Peyer's patch (tissue), 4 donors: ENCODE data around the gene BANP.

Source experiments
- POLR2A ChIP-seq, 2 donors: fragments of 450-650 bp; IDR thresholded peaks; one replicate each; pipeline ENCODE4 v1.5.1; 2017; ENCODE audit warnings: antibody characterized with exemption in 2 of 2, mild to moderate bottlenecking in 2 of 2, moderate library complexity in 2 of 2
- TF ChIP-seq, protein P1 (sequence below), 6 experiments: fragments of 450-650 bp in 4 of 6; fragments of 200-600 bp in 2 of 6; sonication (generic) in 1 of 6; IDR thresholded peaks; one replicate each; pipeline ENCODE4 v1.5.1; 2017 to 2019; ENCODE audit warnings: antibody characterized with exemption in 6 of 6, mild to moderate bottlenecking in 3 of 6, moderate library complexity in 1 of 6

DNA sequence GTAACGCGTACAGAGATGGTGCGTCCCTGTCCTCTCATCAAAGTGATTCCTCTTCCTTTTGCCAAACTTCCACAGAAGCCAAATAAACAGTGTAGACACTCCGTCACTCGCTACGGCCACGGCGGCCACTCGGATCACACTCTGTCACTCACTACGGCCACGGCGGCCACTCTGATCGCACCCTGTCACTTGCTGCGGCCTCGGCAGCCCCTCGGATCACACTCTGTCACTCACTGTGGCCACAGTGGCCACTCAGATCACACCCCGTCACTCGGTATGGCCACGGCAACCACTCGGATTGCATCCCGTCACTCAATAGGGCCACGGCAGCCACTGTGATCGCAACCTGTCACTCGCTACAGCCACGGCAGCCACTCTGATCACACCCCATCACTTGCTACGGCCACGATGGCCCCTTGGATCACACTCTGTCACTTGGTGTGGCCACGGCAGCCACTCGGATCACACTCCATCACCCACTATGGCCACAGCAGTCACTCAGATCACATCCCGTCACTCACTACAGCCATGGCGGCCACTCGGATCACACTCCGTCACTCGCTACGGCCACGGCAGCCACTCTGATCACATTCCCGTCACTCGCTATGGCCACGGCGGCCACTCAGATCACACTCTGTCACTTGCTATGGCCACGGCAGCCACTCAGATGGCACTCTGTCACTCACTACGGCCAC lies 170.8 kb downstream of the BANP start:
- TF ChIP-seq, protein P1, sequence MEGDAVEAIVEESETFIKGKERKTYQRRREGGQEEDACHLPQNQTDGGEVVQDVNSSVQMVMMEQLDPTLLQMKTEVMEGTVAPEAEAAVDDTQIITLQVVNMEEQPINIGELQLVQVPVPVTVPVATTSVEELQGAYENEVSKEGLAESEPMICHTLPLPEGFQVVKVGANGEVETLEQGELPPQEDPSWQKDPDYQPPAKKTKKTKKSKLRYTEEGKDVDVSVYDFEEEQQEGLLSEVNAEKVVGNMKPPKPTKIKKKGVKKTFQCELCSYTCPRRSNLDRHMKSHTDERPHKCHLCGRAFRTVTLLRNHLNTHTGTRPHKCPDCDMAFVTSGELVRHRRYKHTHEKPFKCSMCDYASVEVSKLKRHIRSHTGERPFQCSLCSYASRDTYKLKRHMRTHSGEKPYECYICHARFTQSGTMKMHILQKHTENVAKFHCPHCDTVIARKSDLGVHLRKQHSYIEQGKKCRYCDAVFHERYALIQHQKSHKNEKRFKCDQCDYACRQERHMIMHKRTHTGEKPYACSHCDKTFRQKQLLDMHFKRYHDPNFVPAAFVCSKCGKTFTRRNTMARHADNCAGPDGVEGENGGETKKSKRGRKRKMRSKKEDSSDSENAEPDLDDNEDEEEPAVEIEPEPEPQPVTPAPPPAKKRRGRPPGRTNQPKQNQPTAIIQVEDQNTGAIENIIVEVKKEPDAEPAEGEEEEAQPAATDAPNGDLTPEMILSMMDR (IDR thresholded peaks at IDR 0.05), result no peak
- TF ChIP-seq POLR2A (IDR thresholded peaks at IDR 0.05), result no peak
